Inferior parietal cortex (tissue), 1 donor: ENCODE measurements around the gene DNAJC30.

ENCODE experiments used
- DNase-seq: peaks from one replicate; pipeline ENCODE4 v3.0.0-alpha.2; 2016; ENCODE audit errors: extremely low spot score

DNAJC30 gene

DNA sequence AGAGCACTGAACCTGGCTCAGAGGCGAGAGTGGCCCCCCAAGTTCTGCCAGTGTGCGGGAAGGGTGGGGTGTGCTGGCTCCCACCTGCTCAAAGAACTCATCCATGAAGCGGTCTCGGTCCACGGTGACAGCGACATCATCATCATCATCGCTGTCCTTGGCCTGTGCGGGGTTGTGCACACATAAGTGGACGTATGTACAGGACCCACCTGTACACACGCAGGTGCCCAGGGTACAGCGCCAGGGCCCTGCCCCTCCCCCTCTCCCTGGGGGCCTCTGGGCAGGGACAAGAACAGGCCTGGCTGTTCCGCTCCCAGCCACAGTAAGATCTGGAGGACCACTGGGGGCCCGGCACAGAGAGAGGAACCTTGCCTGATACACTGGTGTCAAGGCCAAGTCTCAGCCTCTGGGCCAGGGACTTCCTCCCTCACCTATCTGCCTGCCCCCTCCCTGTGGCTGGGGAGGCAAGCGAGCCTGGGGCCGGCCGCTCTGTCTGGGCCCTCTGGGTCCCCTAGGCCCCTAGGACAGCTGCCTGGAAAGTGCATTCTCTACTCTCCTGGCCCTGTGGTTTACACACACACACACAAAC lies 25.8 kb upstream of the DNAJC30 start:
- DNase-seq = no peak

DNA sequence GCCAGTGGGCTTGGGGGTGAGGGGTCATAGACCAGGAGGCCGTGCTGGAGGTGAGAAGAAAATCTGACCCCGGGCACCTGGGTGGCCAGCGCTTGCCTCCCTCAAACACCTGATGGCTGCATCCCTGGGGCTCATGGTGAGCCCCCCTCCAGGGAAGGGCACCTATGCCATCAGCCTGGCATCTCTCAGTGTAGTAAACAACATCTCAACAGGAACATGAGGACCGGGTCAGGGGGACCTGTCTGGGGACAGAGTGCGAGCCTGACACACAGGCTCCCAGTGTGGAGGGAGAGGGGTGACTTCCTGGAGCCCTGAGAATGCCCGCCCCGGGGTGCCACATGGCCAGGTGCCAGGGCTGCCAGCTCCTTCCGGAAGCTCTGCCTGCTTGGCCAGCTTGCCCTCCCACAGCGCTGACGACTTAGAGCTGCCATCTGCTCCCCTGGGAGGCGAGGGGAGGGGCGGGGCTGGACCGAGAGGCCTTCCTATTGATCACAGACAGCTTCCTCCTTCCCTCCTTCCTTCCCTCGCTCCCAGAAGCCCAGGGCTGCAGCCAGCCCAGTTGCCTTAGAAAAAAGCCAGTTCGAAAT lies 23.9 kb upstream of the DNAJC30 start:
- no peak for DNase-seq

DNA sequence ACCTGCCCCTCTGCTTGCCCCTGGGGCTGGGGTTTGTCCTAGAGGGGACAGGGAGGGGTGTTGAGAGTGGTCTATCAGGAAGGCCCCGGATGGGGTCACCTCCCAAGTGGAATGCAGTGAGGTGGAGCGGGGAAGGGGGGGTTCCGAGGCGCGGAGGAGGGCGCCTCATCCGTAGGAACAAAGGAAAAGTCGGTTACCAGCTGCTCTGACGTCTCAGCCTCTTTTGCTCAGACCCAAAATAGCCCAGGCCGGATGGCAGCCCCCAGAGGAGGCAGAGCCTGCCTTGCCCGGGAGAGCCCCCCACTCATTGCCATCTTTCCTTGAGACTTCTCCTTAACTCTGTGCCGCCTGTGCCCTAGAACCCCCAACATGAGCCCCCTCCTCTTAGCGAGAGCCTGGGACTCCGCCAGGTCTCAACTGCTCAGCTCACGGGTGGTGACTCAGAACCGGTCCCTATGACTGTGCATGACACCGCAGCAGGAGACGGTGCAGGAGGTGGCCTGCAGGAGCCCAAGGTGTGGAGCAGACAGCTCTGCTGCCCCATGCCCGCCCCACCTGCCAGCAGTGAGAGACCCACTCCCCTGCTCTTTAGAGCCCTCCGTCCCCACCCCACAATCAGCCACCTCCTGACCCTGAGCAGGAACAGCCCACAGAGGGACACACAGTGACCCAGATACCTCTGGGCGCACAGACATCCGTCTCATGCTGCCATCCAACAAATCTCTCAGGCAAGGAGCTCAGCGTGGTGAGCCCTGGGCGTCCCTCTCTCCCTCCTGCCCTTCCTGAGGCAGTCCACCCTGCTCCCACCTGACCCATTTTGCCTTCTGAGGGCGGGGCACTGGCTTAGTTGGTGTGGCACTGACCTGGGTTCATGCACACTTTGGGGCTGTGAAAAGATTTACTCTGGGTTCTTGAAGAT lies 23.1 kb upstream of the DNAJC30 start:
- no peak for DNase-seq

DNA sequence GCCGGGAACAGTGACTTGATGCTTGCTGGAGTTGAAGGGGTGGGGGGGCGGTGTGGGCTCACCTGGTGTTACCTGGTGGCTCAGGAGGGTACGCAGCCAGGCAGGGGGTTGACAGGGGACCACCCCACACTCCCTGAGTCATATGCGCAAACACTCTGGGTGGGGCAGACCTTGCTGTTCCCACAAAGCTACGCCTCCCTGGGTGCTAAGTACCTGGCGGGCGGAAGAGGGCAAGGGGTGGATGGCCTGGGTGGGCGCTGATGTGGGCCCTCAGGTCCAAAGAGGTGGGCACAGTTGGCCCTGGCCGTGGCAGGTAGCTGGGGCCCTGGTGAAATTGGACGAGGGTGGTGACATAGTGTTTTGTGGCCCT lies 22.3 kb upstream of the DNAJC30 start:
- no peak for DNase-seq

DNA sequence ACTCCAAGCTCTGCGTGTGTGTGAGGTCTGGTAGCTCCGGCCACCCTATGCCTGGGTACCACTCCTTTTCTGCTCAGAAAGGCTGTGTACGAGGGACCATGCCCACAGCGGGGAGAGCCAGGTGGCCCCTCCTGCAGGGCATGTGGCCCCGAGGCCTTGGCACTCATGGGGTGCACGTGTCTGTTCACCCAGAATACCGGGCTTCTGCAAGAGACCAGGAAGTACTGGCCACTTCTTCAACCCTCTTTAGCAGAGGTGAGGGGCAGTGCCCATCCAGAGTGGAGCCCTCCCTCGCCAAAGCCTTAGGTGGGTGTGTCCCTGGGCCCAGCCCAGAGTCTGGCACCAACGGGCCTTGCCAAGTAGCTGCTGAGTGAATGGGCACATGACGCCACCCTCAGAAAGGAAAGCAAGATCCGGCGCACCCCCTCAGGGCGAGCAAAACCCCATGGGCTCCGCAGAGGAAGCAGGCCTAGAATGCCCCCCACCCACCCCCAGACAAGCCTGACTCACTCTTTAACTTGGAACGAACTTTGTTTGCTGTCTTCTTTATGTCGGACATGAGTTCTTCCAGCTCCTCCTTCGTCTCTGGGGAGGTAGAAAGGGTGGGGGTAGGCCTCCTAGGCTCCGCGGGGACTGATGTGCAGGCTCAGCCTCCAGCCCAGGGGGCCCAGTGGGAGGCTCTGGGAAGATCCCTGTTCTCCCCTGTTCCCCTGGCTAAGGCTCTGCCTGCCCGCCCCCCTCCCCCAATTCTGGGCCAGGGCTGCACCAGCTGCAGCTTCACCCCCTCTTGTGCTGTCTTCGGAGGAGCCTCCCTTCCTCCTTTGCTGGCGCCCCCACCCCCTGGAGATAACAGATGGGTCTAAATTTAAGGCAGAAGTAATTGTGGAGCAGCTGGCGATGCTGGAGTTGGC lies 21.6 kb upstream of the DNAJC30 start:
- DNase-seq = no peak

DNA sequence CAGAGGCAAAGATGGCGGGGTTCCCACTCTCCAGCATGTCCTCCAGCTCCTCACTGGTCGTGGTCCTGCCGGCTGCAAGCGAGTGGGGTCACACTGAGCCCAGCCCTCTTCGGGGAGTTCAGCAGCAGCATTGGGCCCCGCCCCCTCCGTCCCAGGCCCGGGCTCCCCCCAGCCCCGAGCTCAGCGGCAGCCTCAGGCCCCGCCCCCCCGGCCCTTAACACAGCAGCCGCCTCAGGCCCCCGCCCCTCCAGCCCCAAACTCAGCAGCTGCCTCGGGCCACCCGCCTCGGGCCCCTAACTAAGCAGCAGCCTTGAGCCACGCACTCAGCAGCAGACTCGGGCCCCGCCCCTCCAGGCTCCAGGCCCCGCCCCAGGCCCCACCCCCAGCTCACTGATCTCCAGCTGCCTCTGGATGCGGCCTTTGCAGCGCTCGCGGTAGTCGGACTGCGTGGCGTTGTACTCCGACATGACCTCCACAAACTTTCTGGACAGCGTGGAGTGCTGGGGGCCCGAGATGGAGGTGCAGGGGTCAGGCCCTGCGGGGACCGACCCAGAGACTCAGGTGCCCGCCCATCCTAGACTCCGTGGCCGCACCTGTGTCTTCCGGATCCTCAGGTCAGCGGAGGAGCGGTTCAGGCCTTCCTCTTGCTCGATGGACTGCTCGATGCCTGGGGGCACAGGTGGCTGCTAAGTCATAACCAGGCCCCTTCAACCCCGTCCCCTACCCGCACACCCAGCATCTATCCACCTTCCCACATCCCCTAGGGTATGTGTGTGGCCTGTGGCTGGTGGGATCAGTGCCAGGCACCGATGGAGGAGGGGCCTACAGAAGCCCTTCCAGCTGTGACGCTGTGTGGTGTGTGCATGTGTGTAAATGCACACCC lies 20.7 kb upstream of the DNAJC30 start:
- no peak for DNase-seq

DNA sequence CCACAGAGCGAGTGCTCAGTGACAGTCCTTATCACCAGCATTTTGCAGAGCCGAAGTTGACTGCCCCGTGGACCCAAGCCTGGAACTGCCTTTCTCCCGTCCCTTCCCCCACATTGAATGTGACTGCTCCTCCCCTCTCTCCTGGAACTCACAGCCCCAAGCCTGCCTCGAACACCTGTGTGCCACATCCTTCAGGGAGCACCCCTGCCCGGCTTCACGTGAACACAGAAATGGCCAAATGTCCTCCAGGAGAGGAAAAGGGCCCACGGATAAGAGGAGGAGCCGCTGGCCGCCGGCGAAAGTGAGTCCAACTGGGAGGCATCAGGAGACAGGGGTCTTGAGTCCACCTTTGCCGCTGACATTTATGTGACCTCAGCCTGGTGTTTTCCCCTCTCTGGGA lies 20.0 kb upstream of the DNAJC30 start:
- no peak for DNase-seq

DNA sequence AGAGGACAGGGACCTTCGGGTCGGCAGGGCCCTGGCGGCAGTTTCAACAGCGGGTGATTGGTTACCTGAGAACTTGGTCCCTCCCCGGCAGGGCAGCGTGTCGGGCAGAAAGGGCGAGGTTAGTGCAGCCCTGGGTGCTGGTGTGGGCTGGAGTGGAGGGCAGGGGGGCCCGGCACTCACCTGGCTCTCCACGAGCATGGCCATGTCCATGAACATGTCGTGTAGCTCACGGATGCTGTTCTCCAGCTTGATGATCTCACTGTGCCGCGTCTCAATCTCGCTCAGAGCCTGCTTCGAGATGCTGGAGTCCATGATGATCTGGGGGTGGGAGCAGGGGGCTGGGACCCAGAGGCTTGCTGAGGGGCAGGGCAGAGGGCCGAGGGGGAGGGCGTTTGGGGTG lies 19.4 kb upstream of the DNAJC30 start:
- DNase-seq = no peak

DNA sequence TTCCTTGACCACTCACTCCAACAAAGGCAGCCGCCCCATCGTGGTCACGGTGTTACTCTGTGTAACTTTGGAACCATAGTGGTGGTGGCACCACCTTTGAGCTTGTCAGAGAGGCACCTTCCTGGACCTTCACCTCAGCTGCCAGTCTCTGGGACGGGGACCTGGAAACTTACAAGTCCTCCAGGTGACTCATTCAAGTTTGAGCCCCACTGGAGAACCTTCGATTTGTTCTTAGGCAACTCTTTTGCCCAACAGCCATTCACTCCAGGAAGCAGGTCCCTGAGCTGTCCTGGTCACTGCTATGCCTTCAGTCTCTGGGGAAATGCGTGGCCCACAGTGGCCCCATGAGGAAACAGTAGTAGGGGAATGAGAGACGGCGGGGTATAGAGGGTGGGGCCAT lies 19.0 kb upstream of the DNAJC30 start:
- no peak for DNase-seq

DNA sequence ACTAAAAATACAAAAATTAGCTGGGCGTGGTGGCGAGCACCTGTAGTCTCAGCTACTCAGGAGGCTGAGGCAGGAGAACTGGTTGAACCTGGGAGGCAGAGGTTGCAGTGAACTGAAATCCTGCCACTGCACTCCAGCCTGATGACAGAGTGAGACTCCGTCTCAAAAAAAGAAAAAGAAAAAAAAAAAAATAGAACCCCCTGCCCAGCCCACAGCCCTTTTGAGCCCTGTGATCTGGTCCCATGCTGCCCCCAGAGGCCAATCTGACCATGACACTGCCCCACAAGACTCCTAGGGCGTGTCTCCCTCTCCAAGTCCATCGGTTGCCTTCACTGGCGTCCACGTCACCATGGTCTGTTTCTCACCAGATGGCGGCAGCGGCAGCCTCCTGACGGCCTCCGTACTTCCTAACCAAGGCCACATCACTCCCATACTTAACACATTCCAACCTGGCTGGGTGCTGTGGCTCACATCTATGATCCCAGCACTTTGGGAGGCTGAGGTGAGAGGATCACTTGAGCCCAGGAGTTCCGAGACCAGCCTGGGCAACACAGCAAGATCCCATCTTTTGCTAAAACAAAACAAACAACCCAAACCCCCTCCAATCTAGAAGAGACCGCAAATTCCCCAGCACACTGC lies 18.2 kb upstream of the DNAJC30 start:
- no peak for DNase-seq

DNA sequence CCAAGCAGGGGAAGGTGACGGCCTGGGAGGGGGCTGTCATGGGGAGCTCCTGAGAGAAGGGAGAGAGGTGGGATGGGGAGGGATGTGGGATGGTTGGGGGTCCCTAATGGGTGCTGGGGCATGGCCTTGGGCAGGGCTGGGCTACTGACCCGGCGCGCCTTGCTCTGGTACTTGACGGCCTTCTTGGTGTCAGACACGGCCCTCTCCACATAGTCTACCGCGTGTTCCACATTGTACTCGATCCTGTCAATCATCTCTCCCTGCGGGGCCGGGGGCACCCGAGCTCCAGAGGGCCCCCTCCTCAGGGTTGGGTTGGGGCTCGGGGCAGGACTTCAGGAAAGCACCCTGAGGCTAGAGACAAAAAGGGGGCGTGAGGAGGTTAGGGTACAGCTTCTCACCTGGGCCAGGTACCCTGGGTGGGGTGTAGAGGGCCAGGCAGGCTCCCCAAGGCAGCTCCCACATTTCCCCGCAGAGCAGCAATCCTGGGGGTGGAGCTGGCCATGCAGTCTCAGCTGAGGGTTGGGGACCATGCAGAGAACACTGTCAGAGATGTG lies 17.4 kb upstream of the DNAJC30 start:
- no peak for DNase-seq

DNA sequence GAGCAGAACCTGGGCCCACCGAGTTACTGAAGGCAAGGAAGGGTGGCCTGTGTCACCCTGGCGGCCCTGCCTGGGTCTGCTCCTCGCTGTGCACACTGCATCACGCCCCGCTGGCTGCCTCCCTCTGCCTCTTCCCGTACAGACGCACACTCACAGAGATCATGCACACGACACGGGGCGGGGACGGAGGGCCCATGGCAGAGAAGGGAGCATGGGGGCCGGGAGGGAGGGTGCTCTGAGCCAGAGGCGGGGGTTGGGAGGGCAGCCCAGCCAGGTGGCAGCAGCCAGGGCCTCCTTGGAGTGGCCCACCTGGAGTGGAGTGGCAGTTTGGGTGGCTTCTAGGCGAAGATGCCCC lies 16.8 kb upstream of the DNAJC30 start:
- DNase-seq = no peak

DNA sequence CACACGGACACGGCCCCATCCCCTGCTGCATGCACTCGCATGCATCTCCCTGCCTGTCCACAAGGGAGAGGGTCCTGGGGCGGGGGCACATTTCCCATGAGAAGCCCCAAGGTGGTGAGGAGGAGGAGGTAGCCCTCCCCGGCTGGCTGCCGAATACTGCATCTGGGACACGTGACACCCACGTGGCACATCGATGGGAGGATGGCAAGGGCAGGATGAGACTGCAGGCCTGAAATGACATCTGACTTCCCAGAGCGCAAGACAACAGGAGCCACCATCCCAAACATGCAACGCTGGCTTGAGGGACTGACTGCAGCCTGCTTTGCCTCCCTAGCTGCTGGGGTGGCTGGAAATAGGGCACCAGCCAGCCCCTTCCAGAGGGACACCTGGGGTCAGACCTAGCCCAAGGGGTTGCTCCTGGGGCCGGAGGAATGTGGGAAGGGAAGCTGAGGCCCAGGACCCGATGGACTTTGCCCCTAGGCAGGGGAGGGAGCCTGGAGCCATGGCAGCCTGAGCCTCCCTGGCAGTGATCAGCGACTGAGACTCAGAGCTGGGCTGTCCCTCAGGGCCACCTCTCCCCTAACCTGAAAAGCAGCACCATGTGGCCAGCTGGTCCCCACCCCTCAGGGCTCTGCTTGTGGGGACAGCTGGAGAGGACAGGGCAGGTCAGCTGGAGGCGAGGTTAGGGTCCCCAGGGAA lies 16.3 kb upstream of the DNAJC30 start:
- no peak for DNase-seq

DNA sequence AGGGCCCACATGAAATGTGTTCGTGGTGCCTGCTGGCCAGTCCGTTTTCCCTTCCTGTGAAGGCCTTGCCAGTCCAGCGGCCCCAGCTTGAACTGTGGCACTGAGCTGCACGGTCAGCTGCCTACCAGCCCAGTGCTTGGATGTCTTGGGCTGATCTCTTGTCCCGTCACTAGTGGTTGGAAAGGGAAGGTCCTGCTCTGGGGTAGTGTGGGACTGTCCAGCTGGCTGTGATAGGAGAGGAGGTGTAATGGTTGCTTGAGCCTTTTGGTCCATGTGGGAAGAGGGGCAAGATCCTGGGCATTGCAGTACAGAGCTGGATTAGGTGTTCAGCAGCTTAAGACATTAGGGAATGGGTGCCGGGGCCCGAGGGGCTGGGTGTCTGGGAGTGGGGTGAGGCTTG lies 15.2 kb upstream of the DNAJC30 start:
- no peak for DNase-seq

DNA sequence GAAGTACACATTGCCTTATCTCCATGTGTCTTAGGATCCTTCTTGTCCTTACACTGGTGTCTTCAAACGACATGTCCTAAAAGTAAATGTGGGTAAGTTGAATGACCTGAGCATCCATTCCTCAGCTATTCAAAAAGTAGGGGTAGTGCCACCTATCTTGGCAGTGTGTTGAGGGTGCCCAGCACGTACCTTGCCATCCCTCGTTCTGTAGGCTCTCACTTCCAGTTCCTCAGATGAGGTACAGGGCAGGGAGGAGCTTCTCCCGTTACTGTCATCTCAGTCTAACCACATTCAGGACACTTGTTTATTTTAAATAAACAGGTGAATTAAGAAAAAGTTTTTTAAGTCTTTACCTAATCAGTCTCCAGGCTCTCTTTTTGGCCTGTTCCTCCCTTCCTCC lies 13.1 kb upstream of the DNAJC30 start:
- no peak for DNase-seq

DNA sequence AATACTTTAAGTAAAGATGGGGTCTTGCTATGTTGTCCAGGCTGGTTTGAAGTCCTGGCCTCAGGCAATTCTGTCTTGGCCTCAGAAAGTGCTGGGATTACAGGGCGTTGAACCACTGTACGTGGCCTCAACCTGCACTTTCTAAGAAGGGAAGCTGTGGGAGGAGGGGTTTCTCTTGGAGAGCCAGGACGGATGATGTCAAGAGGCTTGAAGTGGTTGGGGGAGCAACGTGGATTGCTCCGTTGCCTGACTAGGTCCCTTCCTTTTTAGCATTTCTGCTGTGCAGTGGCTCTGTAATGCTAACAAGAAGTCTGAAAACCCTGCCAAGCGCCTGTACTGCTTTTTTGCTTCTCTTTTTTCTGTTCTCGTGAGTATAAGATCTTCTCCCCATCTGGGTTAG lies 7.4 kb upstream of the DNAJC30 start:
- DNase-seq = no peak

DNA sequence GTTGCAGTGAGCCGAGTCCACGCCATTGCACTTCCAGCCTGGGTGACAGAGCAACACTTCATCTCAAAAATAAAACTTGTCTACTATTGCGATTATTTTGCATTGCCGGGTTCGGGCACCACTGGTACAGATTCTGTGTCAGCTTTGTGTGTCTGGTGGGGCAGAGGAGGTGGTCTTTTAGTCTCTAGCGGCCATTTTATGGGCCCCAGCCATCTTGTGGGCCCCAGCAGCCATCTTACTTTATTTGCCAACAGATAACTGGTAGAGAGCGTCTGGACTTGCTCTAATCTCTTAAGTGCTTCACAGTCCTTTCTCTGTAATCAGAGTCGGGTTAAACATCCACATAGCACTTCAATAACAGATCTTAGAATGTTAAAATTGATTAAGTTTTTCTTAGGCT lies 5.0 kb upstream of the DNAJC30 start:
- no peak for DNase-seq

DNA sequence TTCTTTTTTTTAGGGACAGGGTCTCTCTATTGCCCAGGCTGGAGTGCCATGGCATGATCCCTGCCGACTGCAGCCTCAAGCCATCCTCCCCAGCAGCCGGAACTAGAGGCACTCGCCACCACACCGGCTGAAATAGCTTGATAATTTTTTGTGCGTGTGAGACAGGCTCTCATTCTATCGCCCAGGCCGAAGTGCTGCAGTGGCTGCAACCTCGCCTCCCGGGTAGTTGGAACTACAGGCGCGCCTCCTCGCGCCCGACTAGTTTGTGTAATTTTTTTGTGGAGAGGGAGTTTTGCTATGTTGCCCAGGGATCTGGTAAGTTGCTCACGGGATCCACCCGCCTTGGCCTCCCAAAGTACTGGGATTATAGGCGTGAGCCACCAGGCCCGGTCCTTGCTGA lies 2.1 kb upstream of the DNAJC30 start:
- DNase-seq = no peak

DNA sequence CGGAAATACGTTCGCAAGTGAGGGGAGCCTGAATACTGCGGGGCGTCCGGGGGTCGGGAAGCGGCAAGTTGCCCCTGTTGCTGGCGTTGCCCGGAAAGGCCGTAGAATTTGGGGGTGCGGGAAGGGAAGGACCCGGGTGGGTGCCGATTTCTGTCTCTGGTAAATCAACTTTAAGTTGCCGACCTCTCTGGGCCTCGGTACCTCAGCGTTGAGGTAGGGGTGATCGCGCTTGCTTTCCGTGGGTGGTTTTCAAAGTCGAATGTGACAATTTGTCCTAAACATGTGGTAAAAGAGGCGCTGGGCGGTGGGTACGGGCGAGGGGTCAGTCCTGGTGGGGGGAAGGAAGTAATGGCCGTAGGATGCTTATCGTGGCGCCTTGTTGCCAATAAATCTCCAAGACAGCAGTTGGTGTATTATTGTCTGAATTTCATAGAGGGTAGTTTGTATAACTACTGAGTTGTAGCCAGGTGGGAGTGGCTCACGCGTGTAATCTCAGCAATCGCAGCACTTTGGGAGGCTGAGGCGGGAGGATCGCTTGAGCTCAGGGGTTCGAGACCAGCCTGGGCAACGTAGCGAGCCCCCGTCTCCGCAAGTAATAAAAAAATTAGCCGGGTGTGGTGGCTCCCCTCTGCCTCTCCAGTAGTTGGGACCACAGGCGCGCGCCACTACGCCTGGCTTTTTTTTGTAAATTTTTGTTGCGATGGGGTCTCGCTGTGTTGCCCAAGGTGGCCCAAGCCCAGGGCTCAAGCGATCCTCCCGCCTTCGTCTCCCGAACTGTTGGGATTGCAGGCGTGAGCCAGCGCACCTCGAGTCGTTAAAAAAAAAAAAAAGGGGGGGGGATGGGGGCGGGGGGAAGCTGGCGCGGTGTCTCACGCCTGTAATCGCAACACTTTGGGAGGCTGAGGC lies 788 bp upstream of the DNAJC30 start:
- DNase-seq = no peak
